HepG2 (cell line): Measurements from ENCODE around the gene SMARCD1. TPM values are rescaled to one million over a fixed set of nuclear protein-coding genes. Genes with fewer than 3 reads are reported as not detected.

Experiments used
- ASH2L ChIP-seq: fragments of 300-600, 200-600 bp; sonication (generic); IDR thresholded peaks from 2 replicates; pipeline ENCODE4 v1.7.0; 2017; ENCODE audit warnings: low read depth, mild to moderate bottlenecking, moderate library complexity, mixed read lengths, low read length; ENCODE audit not compliant: insufficient read length
- DMAP1 ChIP-seq: IDR thresholded peaks from 2 replicates; pipeline ENCODE4 v1.6.1; 2016
- DNMT1 ChIP-seq: sonication (generic); formaldehyde crosslinking; IDR thresholded peaks from 2 replicates; pipeline ENCODE4 v1.5.1; 2020; ENCODE audit warnings: mild to moderate bottlenecking, missing genetic modification reagents
- ETV6 ChIP-seq: sonication (generic); formaldehyde crosslinking; conservative IDR thresholded peaks from 2 replicates; pipeline ENCODE4 v1.4.0; 2020; ENCODE audit warnings: missing genetic modification reagents
- FOXC1 ChIP-seq: sonication (generic); formaldehyde crosslinking; IDR thresholded peaks from 2 replicates; pipeline ENCODE4 v1.8.0; 2022; ENCODE audit warnings: mild to moderate bottlenecking, missing genetic modification reagents, borderline replicate concordance
- GZF1 ChIP-seq: sonication (generic); formaldehyde crosslinking; IDR thresholded peaks from 2 replicates; pipeline ENCODE4 v1.5.1; 2020; ENCODE audit warnings: mild to moderate bottlenecking, missing genetic modification reagents
- IRF2 ChIP-seq: IDR thresholded peaks from 2 replicates; pipeline ENCODE4 v1.6.1; 2018; ENCODE audit warnings: missing genetic modification reagents, missing compliant biosample characterization
- KDM4B ChIP-seq: sonication (generic); formaldehyde crosslinking; IDR thresholded peaks from 2 replicates; pipeline ENCODE4 v1.4.0; 2020; ENCODE audit warnings: missing genetic modification reagents
- KLF11 ChIP-seq: IDR thresholded peaks from 2 replicates; pipeline ENCODE4 v1.6.1; 2016; ENCODE audit warnings: missing compliant biosample characterization
- KLF16 ChIP-seq, 2 experiments: sonication (generic) in 1 of 2; formaldehyde crosslinking in 1 of 2; IDR thresholded peaks; 2 replicates each; pipeline versions ENCODE4 v1.6.1 to v1.8.0; 2016 to 2023; ENCODE audit warnings: missing genetic modification reagents in 2 of 2, missing compliant biosample characterization in 1 of 2
- MTF1 ChIP-seq: sonication (generic); formaldehyde crosslinking; IDR thresholded peaks from 2 replicates; pipeline ENCODE4 v1.5.0; 2020; ENCODE audit warnings: missing genetic modification reagents
- NR2F6 ChIP-seq, 2 experiments: IDR thresholded peaks; 2 replicates each; pipeline ENCODE4 v1.6.1; 2016; ENCODE audit warnings: antibody characterized with exemption in 1 of 2, mild to moderate bottlenecking in 1 of 2
- PCBP1 ChIP-seq: fragments of 200-400 bp; formaldehyde crosslinking; IDR thresholded peaks from 2 replicates; pipeline ENCODE4 v1.6.1; 2017; ENCODE audit warnings: mild to moderate bottlenecking, low read depth, low read length, borderline replicate concordance
- SMARCC2 ChIP-seq: fragments of 450-650 bp; IDR thresholded peaks from 2 replicates; pipeline ENCODE4 v1.6.1; 2017; ENCODE audit warnings: antibody characterized with exemption, mild to moderate bottlenecking
- SOX6 ChIP-seq, 2 experiments: fragments of 450-650 bp in 1 of 2; sonication (generic) in 1 of 2; formaldehyde crosslinking in 1 of 2; IDR thresholded peaks; 2 replicates each; pipeline versions ENCODE4 v1.4.0 to v1.6.1; 2017 to 2020; ENCODE audit warnings: antibody characterized with exemption in 1 of 2, mild to moderate bottlenecking in 1 of 2, missing genetic modification reagents in 1 of 2
- SRSF9 ChIP-seq: fragments of 200-400 bp; formaldehyde crosslinking; IDR thresholded peaks from 2 replicates; pipeline ENCODE4 v1.6.1; 2018; ENCODE audit warnings: borderline replicate concordance, mild to moderate bottlenecking, low read depth, low read length; ENCODE audit not compliant: insufficient read depth, poor library complexity, severe bottlenecking
- ZBTB7A ChIP-seq: sonication (generic); formaldehyde crosslinking; IDR thresholded peaks from 2 replicates; pipeline ENCODE4 v1.8.0; 2022; ENCODE audit warnings: mild to moderate bottlenecking, missing genetic modification reagents
- ZFP1 ChIP-seq: IDR thresholded peaks from 2 replicates; pipeline ENCODE4 v1.6.1; 2016
- ZNF335 ChIP-seq: sonication (generic); formaldehyde crosslinking; IDR thresholded peaks from 2 replicates; pipeline ENCODE4 v1.4.0; 2020; ENCODE audit warnings: missing genetic modification reagents
- ZNF644 ChIP-seq: IDR thresholded peaks from 2 replicates; pipeline ENCODE4 v1.6.1; 2016; ENCODE audit warnings: low read depth
- ZNF672 ChIP-seq: sonication (generic); formaldehyde crosslinking; IDR thresholded peaks from 2 replicates; pipeline ENCODE4 v1.8.1; 2022; ENCODE audit warnings: missing genetic modification reagents
- ZNF749 ChIP-seq: sonication (generic); formaldehyde crosslinking; IDR thresholded peaks from 2 replicates; pipeline ENCODE4 v1.8.0; 2022; ENCODE audit warnings: mild to moderate bottlenecking, missing genetic modification reagents, moderate library complexity, borderline replicate concordance
- ZNF766 ChIP-seq: sonication (generic); formaldehyde crosslinking; IDR thresholded peaks from 2 replicates; pipeline ENCODE4 v1.5.0; 2020; ENCODE audit warnings: missing genetic modification reagents, borderline replicate concordance
- ZNF782 ChIP-seq: sonication (generic); formaldehyde crosslinking; IDR thresholded peaks from 2 replicates; pipeline ENCODE4 v1.4.0; 2020; ENCODE audit warnings: missing genetic modification reagents, mild to moderate bottlenecking, borderline replicate concordance
- polyA plus RNA-seq, 8 experiments: library from polyadenylated mRNA; depleted of rRNA in 3 of 8; stranded (reverse) in 7 of 8; unstranded in 1 of 8; fragments of >200 nt; fragmentation: Illumina TruSeq in 4 of 8; extraction: Trizol in 4 of 8; gene quantifications; 2 replicates each; pipeline versions ENCODE4 v1.2.1 to v1.2.3, GENCODE V29; 2011 to 2016; ENCODE audit warnings: low read depth in 4 of 8, missing spikeins in 1 of 8, mixed read lengths in 1 of 8; ENCODE audit not compliant: insufficient read depth in 1 of 8
- total RNA-seq, 5 experiments: library from RNA; depleted of rRNA; stranded (reverse); fragments of >200 nt; fragmentation: Illumina TruSeq; extraction: Trizol; gene quantifications; 2 replicates each; pipeline ENCODE4 v1.2.3, GENCODE V29; 2016; ENCODE audit warnings: low read depth in 1 of 5
- TF ChIP-seq, protein P1 (sequence below): sonication (generic); formaldehyde crosslinking; IDR thresholded peaks from 2 replicates; pipeline ENCODE4 v1.4.0; 2020; ENCODE audit warnings: mild to moderate bottlenecking, missing genetic modification reagents
- TF ChIP-seq, protein P2 (sequence below): sonication (generic); formaldehyde crosslinking; IDR thresholded peaks from 2 replicates; pipeline ENCODE4 v1.8.0; 2022; ENCODE audit warnings: mild to moderate bottlenecking, missing genetic modification reagents, moderate library complexity
- TF ChIP-seq, protein P3 (sequence below): IDR thresholded peaks from 2 replicates; pipeline ENCODE4 v1.6.1; 2016; ENCODE audit warnings: missing biosample characterization, missing genetic modification reagents, low read depth
- TF ChIP-seq, protein P4 (sequence below): sonication (generic); formaldehyde crosslinking; IDR thresholded peaks from 2 replicates; pipeline ENCODE4 v1.9.0; 2021; ENCODE audit warnings: missing genetic modification reagents, mild to moderate bottlenecking, borderline replicate concordance

The SMARCD1 gene
- total and polyA plus RNA-seq, 2 of the 13 experiments (the other 11 are each of a cell fraction or from before 2014, with no cell fraction given) = 51.7 to 54.6 TPM

DNA sequence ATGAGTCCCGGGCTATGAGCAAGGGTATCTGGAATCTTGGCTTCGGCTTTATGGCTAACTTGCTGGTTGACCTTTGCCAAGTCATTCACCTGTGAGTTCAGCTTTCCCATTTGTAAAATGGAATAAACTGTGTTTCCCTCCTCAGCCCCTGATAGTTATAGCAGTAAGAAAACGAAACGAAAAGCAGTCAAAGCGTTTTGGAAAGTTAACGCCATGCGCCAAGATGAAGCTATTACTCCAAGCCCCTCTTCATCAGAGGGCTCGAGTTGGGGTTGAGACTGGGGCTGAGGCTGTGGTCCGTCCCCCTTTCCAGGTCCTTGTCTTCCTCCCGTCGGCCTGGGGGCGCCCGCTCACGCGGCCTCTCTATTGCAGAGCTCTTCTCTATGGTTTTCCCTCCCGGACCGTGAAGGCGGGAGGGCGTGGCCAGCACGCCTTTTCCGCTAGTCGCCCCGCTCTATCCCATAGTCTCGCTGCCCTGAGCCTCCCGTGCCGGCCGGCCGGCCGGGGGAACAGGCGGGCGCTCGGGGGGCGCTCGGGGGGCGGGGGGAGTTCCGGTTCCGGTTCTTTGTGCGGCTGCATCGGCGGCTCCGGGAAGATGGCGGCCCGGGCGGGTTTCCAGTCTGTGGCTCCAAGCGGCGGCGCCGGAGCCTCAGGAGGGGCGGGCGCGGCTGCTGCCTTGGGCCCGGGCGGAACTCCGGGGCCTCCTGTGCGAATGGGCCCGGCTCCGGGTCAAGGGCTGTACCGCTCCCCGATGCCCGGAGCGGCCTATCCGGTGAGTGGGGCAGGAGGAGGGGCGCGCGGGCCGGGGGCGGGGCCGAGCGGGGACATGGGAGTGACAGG, at the start of gene SMARCD1 (continued):
- TF ChIP-seq DMAP1 (CRISPR knock-in tag) (peak; percentile 72; the same call in 1 of the 2 replicates), ETV6 (CRISPR knock-in tag) (no peak), FOXC1 (CRISPR knock-in tag) (no peak), DNMT1 (CRISPR knock-in tag) (no peak), NR2F6 (IDR thresholded peaks at IDR 0.05) (no peak), NR2F6 (CRISPR knock-in tag; IDR thresholded peaks at IDR 0.05) (no peak; the same call in 1 of the 2 replicates), ZNF644 (no peak), KLF11 (no peak), ZNF782 (CRISPR knock-in tag) (no peak), GZF1 (no peak), ZNF672 (CRISPR knock-in tag) (no peak), ZBTB7A (CRISPR knock-in tag) (peak; percentile 78), KDM4B (peak; percentile 67; the same call in 1 of the 2 replicates), ZNF749 (CRISPR knock-in tag) (no peak), ZNF766 (no peak), PCBP1 (no peak), IRF2 (CRISPR knock-in tag) (0 out of 2 replicates have a peak, but pooled peaks have one; percentile 53), SOX6 (IDR thresholded peaks at IDR 0.05) (no peak), SOX6 (CRISPR knock-in tag; IDR thresholded peaks at IDR 0.05) (peak; percentile 43), ZNF335 (CRISPR knock-in tag) (no peak), SMARCC2 (no peak), ASH2L (peak; percentile 80), MTF1 (no peak), SRSF9 (no peak), ZFP1 (CRISPR knock-in tag) (no peak), KLF16 (CRISPR knock-in tag; IDR thresholded peaks at IDR 0.05) (peak in 1 of 2 experiments; percentile 87; a peak in 2 of 4 replicates)
- TF ChIP-seq, protein P1, sequence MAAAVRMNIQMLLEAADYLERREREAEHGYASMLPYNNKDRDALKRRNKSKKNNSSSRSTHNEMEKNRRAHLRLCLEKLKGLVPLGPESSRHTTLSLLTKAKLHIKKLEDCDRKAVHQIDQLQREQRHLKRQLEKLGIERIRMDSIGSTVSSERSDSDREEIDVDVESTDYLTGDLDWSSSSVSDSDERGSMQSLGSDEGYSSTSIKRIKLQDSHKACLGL (CRISPR knock-in tag) = no peak
- TF ChIP-seq, protein P2, sequence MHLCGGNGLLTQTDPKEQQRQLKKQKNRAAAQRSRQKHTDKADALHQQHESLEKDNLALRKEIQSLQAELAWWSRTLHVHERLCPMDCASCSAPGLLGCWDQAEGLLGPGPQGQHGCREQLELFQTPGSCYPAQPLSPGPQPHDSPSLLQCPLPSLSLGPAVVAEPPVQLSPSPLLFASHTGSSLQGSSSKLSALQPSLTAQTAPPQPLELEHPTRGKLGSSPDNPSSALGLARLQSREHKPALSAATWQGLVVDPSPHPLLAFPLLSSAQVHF (CRISPR knock-in tag) = no peak
- TF ChIP-seq, protein P3, sequence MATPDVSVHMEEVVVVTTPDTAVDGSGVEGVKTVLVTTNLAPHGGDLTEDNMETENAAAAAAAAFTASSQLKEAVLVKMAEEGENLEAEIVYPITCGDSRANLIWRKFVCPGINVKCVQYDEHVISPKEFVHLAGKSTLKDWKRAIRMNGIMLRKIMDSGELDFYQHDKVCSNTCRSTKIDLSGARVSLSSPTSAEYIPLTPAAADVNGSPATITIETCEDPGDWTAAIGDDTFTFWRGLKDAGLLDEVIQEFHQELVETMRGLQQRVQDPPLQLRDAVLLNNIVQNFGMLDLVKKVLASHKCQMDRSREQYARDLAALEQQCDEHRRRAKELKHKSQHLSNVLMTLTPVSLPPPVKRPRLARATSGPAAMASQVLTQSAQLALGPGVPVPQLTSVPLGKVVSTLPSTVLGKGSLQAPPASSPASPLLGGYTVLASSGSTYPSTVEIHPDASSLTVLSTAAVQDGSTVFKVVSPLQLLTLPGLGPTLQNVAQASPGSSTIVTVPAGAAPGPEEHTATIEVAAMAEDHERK (CRISPR knock-in tag) = no peak
- TF ChIP-seq, protein P4, sequence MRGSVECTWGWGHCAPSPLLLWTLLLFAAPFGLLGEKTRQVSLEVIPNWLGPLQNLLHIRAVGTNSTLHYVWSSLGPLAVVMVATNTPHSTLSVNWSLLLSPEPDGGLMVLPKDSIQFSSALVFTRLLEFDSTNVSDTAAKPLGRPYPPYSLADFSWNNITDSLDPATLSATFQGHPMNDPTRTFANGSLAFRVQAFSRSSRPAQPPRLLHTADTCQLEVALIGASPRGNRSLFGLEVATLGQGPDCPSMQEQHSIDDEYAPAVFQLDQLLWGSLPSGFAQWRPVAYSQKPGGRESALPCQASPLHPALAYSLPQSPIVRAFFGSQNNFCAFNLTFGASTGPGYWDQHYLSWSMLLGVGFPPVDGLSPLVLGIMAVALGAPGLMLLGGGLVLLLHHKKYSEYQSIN (CRISPR knock-in tag) = no peak
